Central memory CD8-positive, alpha-beta T cell (primary cell): ENCODE results near the gene FOXL2.

Source experiments
- ATAC-seq: fragments of 150-1000 bp; cut with Tn5 transposase; replicated peaks from 2 replicates; pipeline ENCODE4 v1.10.0; 2022; ENCODE audit warnings: mild to moderate bottlenecking, moderate FRiP score, moderate number of reproducible peaks; ENCODE audit not compliant: poor library complexity, severe bottlenecking; ENCODE audit errors: extremely low read depth
- DNase-seq, 2 donors: peaks; one replicate each; pipeline ENCODE4 v3.0.0; 2021; ENCODE audit warnings: low spot score in 2 of 2
- H3K27ac Mint-ChIP-seq: one replicate; pipeline ENCODE4 v1.8.0; 2022; ENCODE audit warnings: low read depth, mild to moderate bottlenecking, moderate library complexity, mixed read lengths
- H3K27me3 Mint-ChIP-seq: one replicate; pipeline ENCODE4 v1.8.0; 2022; ENCODE audit warnings: mixed read lengths
- H3K36me3 Mint-ChIP-seq: one replicate; pipeline ENCODE4 v1.8.0; 2022; ENCODE audit warnings: mild to moderate bottlenecking, moderate library complexity, mixed read lengths; ENCODE audit not compliant: insufficient read depth
- H3K4me1 Mint-ChIP-seq: one replicate; pipeline ENCODE4 v1.8.0; 2022; ENCODE audit warnings: mixed read lengths
- H3K4me3 Mint-ChIP-seq: one replicate; pipeline ENCODE4 v1.8.0; 2022; ENCODE audit warnings: mild to moderate bottlenecking, moderate library complexity, mixed read lengths
- H3K9me3 Mint-ChIP-seq: one replicate; pipeline ENCODE4 v1.8.0; 2022; ENCODE audit warnings: mixed read lengths

FOXL2 gene

DNA sequence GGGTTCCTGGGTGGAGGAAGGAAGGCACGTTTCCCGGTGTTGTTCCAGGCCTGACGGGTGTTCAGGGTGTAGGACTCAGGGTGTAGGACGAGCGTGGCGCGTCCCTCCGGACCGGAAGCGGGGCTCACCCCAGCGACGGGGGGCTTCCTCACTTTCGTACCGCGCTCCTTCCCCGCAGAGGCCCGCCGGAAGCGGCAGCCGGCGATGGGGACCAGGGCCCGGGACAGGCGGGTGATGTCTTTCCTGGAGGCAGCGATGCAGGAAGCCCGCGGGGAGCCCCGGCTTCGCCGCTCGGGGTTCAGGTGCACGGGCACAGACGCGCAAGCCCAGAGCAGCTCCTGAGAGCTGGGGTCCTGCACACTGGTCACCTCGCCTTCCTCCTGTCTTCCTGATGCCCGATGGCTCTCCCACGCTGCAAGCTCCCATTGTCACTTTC lies 13.5 kb upstream of the FOXL2 start:
- Mint-ChIP-seq H3K36me3 (no peaks in the 10 kb centered on the region), H3K27me3 (peaks cover 87% of the 10 kb centered on the region), H3K4me1 (peaks cover 23% of the 10 kb centered on the region), H3K27ac (no peak overlapping the region), H3K4me3 (peak overlapping the region; percentile 2), H3K9me3 (peaks cover 6% of the 10 kb centered on the region)
- DNase-seq (no peak), ATAC-seq (no peak)

DNA sequence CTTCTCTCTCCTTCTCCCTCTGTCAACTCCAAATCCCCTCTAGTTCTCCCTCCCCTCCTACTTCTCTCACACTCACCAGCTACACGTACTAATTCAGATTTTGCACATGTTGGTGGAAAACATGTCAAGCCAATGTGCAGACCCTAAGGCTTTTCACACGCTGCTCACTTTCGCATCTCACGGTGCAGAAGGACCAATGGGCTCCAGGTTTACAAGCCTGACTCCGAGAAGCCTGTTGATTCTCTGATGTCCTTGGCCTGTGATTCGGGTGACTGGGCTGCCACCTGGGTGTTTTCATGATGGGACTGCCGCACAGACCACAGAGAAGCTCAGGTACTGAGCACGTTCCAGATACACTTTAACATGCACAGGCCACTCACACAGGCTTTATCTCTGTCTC lies 3.8 kb upstream of the FOXL2 start:
- ATAC-seq (no peak), DNase-seq (no peak)
- Mint-ChIP-seq H3K9me3 (no peaks in the 10 kb centered on the region), H3K27me3 (peaks cover 76% of the 10 kb centered on the region), H3K4me3 (peak overlapping the region; percentile 4), H3K27ac (no peak overlapping the region), H3K36me3 (peaks cover 2% of the 10 kb centered on the region), H3K4me1 (peaks cover 9% of the 10 kb centered on the region)

DNA sequence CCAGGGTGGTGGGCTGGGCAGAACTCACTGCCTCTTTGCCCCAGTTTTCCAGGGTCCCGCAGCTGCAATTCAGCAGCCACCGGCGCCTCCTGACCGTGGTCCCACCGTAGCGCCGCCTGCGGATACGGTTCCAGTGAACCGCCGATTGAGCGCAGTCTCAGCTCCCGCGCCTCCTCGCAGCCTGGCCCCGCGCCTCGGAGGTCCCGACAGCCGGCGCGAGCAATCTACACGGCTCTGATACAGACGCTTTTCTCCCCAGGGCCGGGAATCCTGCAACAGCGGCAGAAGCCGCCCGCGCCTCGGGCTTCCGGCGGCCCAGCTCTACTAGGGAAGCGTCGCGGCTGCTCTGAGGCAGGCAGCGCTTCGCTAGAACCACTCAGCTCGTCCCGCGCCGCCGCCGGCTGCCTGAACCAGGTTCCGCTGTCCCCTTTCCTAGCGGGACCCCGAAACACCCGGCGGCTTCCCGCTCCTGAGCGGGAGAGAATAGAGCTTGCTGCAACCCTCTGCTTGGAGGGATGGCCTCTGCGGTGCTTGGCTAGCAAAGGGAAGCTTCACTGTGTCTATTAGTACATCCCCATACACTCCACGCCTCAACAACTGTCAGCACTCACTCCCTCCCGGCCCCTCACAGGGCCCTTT lies 3.2 kb upstream of the FOXL2 start:
- no peaks in the 10 kb centered on the region for H3K9me3 Mint-ChIP-seq
- no peak for DNase-seq
- peaks cover 12% of the 10 kb centered on the region for H3K4me1 Mint-ChIP-seq
- ATAC-seq = peak; percentile 33
- H3K27me3 Mint-ChIP-seq = peaks cover 76% of the 10 kb centered on the region
- H3K36me3 Mint-ChIP-seq = peaks cover 2% of the 10 kb centered on the region
- peak overlapping the region; percentile 4 for H3K4me3 Mint-ChIP-seq
- no peak overlapping the region for H3K27ac Mint-ChIP-seq

DNA sequence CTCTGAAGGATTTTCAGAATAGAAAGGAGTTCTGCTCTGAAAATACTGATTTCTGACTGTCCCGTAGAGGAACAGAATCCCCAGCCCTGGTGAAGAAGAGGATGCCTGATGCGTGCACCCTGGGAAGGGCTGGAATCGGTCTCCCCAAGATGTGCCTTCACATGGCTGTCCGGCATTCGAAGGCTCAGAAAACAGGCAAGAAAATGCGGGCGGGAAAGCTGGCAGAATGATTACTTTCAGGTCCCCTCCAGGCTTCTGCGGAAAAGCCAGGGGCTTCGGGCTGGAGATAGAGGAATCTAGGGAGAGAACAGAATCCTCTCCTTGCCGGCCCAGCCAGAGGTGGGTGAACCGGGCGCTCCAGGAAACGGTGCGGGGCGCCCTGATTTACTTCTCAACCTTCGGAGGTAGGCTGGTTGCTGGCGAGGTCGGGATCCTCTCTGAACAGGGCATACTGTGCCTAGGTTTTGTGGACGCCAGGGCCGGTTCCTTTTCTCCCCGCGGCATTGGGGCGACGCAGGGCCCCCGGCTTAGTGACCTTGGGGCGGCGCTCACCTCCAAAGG lies 2.6 kb upstream of the FOXL2 start:
- Mint-ChIP-seq H3K9me3 (no peaks in the 10 kb centered on the region), H3K36me3 (peaks cover 2% of the 10 kb centered on the region), H3K27ac (no peak overlapping the region), H3K4me1 (peaks cover 17% of the 10 kb centered on the region), H3K27me3 (peaks cover 76% of the 10 kb centered on the region), H3K4me3 (no peak overlapping the region)
- no peak for DNase-seq
- no peak for ATAC-seq

DNA sequence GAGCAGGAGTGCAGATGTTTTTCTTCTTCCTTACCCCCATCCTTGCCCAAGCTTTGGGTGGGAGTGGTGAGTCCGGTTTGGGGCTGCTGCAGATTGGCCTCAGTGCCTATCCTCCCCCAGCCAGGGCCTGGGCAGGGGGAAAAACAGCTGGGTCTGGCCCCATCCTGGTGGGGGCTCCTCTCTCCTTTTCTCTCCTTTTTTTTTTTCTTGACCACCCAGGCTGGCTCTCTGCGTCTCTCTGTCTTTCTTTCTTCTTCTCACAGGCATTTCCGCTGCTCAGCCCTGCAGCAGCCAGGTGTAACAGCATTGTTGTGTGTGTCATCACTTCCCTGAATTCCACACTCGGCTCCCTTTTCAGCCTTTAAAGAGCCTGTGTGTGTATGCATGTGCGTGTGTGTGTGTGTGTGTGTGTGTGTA lies 2.1 kb upstream of the FOXL2 start:
- Mint-ChIP-seq H3K27me3 (peaks cover 76% of the 10 kb centered on the region), H3K4me3 (no peak overlapping the region), H3K27ac (no peak overlapping the region), H3K9me3 (no peaks in the 10 kb centered on the region), H3K4me1 (peaks cover 17% of the 10 kb centered on the region), H3K36me3 (peaks cover 2% of the 10 kb centered on the region)
- ATAC-seq (no peak), DNase-seq (no peak)

DNA sequence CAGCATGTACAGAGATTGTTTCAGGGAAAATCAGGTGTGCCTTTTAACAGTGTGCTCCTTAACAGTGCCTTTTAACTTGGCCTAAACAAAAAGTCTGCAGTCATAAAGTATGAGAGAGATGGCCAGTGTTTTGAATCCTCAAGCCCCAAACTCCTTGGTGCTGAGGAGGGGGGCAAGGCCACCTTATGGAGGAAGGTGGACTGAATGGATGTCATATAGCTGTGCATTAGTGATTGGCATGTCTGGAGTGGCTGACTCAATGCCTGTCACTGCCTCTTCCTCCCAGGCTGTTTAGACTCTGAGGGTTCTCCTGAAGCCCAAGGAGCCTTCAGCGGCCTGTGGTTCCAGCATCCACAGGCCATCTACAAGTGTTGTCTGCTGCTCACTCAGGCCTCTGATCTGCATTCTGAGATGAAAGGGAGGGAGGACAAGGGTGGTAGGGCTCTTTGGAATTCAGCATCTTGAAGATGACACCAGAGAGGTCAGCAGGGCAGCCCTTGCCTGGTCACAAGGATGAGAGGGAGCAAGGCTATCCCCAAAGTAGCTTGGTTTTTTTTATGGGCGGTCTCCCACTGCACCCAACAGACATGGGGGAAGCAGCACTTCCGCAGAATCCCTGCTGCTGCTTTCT lies 1.5 kb upstream of the FOXL2 start:
- Mint-ChIP-seq H3K9me3 (no peaks in the 10 kb centered on the region), H3K4me3 (peak overlapping the region; percentile 64), H3K36me3 (peaks cover 2% of the 10 kb centered on the region), H3K27me3 (peaks cover 77% of the 10 kb centered on the region), H3K27ac (no peak overlapping the region), H3K4me1 (peaks cover 17% of the 10 kb centered on the region)
- ATAC-seq = no peak
- no peak for DNase-seq

DNA sequence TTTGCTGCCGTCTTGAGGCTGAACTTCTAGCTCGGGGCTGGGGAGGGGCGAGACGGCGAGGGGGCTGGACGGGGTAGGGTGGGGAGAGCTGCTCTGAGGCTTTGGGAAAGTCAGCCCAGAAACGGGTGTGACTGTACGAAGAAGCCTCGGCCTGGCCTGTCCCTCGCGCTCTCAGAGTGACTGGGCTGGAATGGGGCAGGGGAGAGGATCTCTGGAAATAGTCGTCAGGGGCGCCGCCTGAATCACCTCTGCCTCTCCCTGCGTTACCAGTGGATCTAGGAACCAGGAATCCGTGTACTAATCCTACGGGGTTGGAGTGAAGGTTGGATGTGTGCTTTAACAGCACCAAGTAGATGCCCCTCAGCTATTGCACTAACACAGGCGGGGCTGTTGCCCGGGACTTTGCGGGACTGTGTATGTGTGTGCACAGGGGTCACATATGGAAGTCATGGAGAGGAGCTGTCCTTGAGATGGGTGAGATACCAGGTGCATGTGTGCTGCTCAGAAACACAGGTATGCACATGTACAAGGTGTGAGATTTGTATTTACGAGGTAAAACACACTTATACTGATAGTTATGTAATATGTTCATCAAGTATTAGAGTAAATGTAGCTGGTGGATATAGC lies 671 bp upstream of the FOXL2 start:
- Mint-ChIP-seq H3K4me3 (peak overlapping the region; percentile 64), H3K36me3 (peaks cover 2% of the 10 kb centered on the region), H3K4me1 (peaks cover 17% of the 10 kb centered on the region), H3K27me3 (peaks cover 82% of the 10 kb centered on the region), H3K9me3 (no peaks in the 10 kb centered on the region), H3K27ac (no peak overlapping the region)
- ATAC-seq (no peak), DNase-seq (no peak)

DNA sequence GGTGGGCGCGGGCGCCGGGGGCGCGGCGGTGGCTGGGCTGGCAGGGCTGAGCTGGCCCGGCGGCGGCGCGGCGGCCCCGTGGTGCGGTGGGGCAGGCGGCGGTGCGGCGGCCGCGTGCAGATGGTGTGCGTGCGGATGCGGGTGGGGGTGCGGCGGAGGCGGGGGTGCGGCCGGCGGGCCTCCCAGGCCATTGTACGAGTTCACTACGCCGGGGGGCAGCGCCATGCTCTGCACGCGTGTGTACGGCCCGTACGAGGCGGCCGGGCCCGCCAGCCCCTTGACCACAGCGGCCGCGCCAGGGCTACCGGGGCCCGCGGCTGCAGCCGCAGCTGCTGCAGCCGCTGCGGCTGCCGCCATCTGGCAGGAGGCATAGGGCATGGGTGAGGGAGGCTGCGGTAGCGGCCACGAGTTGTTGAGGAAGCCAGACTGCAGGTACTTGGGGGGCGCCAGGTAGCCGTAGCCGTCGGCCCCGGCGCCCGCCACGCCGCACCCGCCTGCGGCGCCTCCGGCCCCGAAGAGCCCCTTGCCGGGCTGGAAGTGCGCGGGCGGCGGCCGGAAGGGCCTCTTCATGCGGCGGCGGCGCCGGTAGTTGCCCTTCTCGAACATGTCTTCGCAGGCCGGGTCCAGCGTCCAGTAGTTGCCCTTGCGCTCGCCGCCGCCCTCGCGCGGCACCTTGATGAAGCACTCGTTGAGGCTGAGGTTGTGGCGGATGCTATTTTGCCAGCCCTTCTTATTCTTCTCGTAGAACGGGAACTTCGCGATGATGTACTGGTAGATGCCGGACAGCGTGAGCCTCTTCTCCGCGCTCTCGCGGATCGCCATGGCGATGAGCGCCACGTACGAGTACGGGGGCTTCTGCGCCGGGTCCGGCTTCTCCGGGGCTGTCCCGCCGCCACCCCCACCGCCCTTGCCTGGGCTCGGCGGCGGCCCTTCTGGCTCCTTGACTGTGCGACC lies 951 bp downstream of the FOXL2 start:
- Mint-ChIP-seq H3K4me1 (peaks cover 17% of the 10 kb centered on the region), H3K4me3 (peak overlapping the region; percentile 69), H3K27ac (no peak overlapping the region), H3K27me3 (peaks cover 86% of the 10 kb centered on the region), H3K36me3 (peaks cover 2% of the 10 kb centered on the region), H3K9me3 (no peaks in the 10 kb centered on the region)
- DNase-seq = no peak
- ATAC-seq = no peak

DNA sequence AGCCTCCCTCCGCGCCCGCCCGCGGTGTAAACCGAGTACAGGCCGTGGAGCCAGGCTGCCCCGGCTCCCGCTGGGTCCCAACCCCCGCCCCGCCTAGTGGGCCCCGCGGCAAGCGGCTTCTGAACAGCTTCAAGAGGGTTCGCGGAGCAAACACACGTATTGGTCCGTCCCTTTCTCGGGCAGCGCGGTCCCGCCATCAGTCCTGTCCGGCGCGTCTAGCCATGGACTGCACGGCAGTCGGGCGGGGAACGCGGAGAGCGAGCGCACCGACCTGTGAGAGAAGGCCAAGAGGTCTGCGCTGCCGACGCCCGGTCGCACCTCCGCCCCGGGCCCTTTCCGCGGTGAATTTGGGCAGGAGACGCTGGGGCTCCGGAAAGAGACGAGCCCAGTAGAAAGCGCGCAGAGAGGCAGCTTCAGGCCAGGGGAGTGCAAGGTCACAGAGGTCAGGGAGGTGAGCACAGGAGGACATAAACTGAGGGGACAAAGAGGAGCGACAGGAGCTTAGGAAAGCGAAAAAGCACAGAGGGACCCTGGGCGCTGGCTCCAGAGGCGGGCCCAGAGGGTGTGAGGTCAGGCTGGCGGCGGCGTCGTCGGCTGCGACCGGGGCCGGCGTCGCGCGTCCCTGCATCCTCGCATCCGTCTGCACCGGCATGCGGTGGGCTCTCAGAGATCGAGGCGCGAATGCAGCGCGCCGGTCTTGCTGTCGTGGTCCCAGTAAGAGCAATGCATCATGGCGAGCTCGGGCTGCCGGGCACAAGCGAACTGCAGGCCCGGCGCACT lies 1.8 kb downstream of the FOXL2 start:
- Mint-ChIP-seq H3K4me3 (peak overlapping the region; percentile 69), H3K27me3 (peaks cover 86% of the 10 kb centered on the region), H3K9me3 (no peaks in the 10 kb centered on the region), H3K4me1 (peaks cover 17% of the 10 kb centered on the region), H3K36me3 (peaks cover 2% of the 10 kb centered on the region), H3K27ac (no peak overlapping the region)
- DNase-seq (no peak), ATAC-seq (peak; percentile 14)

DNA sequence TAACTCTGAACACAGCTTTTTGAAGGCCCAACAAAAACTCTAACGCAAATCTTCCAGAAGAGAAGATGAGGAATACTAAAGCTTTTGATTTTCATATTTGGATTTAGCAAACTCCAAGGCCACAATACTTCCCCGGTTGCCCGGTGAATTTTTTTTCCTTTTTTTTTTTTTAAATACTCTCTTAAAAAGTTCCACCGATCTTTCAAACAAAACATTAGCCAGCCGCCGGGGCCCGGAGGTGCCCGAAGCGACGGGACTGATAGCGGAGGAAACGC lies 2.3 kb downstream of the FOXL2 start:
- no peak overlapping the region for H3K27ac Mint-ChIP-seq
- DNase-seq (no peak), ATAC-seq (no peak)
- peak overlapping the region; percentile 69 for H3K4me3 Mint-ChIP-seq
- peaks cover 16% of the 10 kb centered on the region for H3K4me1 Mint-ChIP-seq
- H3K36me3 Mint-ChIP-seq = peaks cover 2% of the 10 kb centered on the region
- H3K9me3 Mint-ChIP-seq = no peaks in the 10 kb centered on the region
- H3K27me3 Mint-ChIP-seq = peaks cover 87% of the 10 kb centered on the region

DNA sequence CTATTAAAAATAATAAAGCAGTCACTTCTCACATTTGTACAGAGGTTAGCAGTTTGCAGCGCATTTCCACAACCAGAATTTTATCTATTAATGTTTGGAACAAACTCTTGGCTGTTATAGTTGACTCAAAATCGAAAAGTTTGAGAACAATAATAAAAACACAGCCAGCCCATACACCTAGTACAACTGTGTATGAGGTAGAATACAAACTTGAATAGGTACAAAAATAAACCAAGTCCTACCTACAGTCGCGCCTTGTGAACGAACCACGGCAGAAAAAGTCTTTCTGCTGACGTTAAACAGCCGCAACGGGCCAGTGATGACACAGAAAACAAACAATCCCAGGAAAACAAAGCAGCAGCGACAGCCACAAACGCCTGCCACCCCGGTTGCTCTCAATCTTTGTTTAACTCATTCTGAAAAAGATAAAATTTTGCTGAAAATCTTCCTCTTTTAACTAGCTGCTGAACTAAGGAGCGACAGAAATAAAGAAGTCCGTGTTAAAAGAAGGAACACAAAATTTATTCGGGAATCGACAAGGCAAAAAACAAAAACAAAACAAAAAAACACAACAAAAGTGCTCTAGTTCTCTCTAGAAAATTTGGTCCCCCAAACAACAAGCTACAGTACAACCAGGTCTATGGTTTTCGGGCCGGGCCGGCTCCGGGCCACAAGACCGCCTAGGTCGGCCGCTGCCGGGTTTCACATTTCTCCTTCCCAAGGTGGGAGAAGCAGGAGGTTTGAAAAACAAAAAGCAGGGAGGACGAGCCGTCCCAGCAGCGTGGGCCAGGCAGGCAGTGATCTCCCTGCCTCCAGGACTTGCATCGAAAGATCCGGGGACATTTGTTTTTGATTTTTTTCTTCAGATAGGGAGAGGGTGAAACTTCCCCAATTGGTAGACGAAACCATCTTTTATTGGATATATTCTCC lies 2.9 kb downstream of the FOXL2 start:
- DNase-seq = no peak
- Mint-ChIP-seq H3K9me3 (no peaks in the 10 kb centered on the region), H3K27ac (no peak overlapping the region), H3K4me3 (peak overlapping the region; percentile 41), H3K4me1 (peaks cover 10% of the 10 kb centered on the region), H3K36me3 (peaks cover 2% of the 10 kb centered on the region), H3K27me3 (peaks cover 87% of the 10 kb centered on the region)
- no peak for ATAC-seq
